CD4-positive, alpha-beta T cell (primary cell): ENCODE measurements around the gene IL33. TPM values are rescaled to one million over a fixed set of nuclear protein-coding genes. Genes with fewer than 3 reads are reported as not detected.

Experiments used
- ATAC-seq: fragments of 200-7000 bp; cut with Tn5 transposase; one replicate; pipeline ENCODE4 v1.10.0; 2022; ENCODE audit warnings: mild to moderate bottlenecking; ENCODE audit not compliant: poor library complexity
- CTCF ChIA-PET: fragments of 350-600 bp; sonication (Branson Sonifier 250); formaldehyde crosslinking; loops from one replicate; lab custom pipeline; 2021; ENCODE audit warnings: antibody characterized with exemption, inconsistent platforms; lab: Charles Lee
- POLR2A ChIA-PET: fragments of 350-600 bp; sonication (Branson Sonifier 250); formaldehyde crosslinking; loops from one replicate; lab custom pipeline; 2021; ENCODE audit warnings: antibody characterized with exemption, inconsistent platforms; lab: Charles Lee
- DNase-seq, 14 experiments: peaks; one replicate each; pipeline ENCODE4 v3.0.0-alpha.2; 2013 to 2020; ENCODE audit warnings: mixed read lengths in 2 of 14
- H3K27ac ChIP-seq, 2 donors: one replicate each; pipeline versions ENCODE4 v1.5.1 to v1.7.0; 2013; ENCODE audit warnings: low read length in 2 of 2, low read depth in 1 of 2, mild to moderate bottlenecking in 1 of 2
- H3K27me3 ChIP-seq, 2 experiments: 1 replicate in 1 of 2; 2 replicates in 1 of 2; pipeline versions ENCODE4 v1.6.1 to v1.7.0; 2013; ENCODE audit warnings: low read length in 2 of 2, control low read depth in 1 of 2, mild to moderate bottlenecking in 1 of 2, moderate library complexity in 1 of 2; ENCODE audit not compliant: insufficient read depth in 2 of 2, control insufficient read depth in 1 of 2
- H3K36me3 ChIP-seq: one replicate; pipeline ENCODE4 v1.6.1; 2013; ENCODE audit warnings: low read length, control low read depth; ENCODE audit not compliant: insufficient read depth
- H3K4me1 ChIP-seq: one replicate; pipeline ENCODE4 v1.6.1; 2013; ENCODE audit warnings: low read length, control low read depth; ENCODE audit not compliant: insufficient read depth
- H3K4me3 ChIP-seq: one replicate; pipeline ENCODE4 v1.5.1; 2013; ENCODE audit warnings: mild to moderate bottlenecking, low read length, moderate library complexity
- H3K9me3 ChIP-seq, 2 experiments: 1 replicate in 1 of 2; 2 replicates in 1 of 2; pipeline versions ENCODE4 v1.6.1 to v1.7.0; 2013; ENCODE audit warnings: low read length in 2 of 2, mild to moderate bottlenecking in 2 of 2, control low read depth in 1 of 2, moderate library complexity in 1 of 2; ENCODE audit not compliant: control insufficient read depth in 1 of 2, insufficient read depth in 1 of 2
- H3K27ac Mint-ChIP-seq: one replicate; pipeline ENCODE4 v1.8.0; 2020; ENCODE audit warnings: mixed read lengths
- H3K27me3 Mint-ChIP-seq: one replicate; pipeline ENCODE4 v1.8.0; 2021; ENCODE audit warnings: mixed read lengths
- H3K36me3 Mint-ChIP-seq: one replicate; pipeline ENCODE4 v1.8.0; 2021; ENCODE audit warnings: low read depth, mixed read lengths
- H3K4me1 Mint-ChIP-seq: one replicate; pipeline ENCODE4 v1.8.0; 2021; ENCODE audit warnings: low read depth, mixed read lengths
- H3K4me3 Mint-ChIP-seq: one replicate; pipeline ENCODE4 v1.8.0; 2020; ENCODE audit warnings: mild to moderate bottlenecking, mixed read lengths
- H3K9me3 Mint-ChIP-seq: one replicate; pipeline ENCODE4 v1.8.0; 2020; ENCODE audit warnings: mixed read lengths
- intact Hi-C, 2 experiments: fragments of 100-400 bp; cut with DNase I in 1 of 2; cut with micrococcal nuclease in 1 of 2; formaldehyde crosslinking; loops; one replicate each; pipeline versions ENCODE4 v1.15.1 to v1.9.0; 2023 to 2025; cut with DNase I, micrococcal nuclease
- total RNA-seq, 174 experiments: library from RNA in 2 of 174; stranded (reverse) in 2 of 174; gene quantifications; one replicate each; pipeline ENCODE4 v1.2.3 and lab custom pipeline; 2021 to 2026
- TF ChIP-seq, protein P1 (sequence below): fragments of 200-600 bp; IDR thresholded peaks from one replicate; pipeline ENCODE4 v1.8.0; 2022; ENCODE audit warnings: antibody characterized with exemption, mild to moderate bottlenecking

The IL33 gene
- total RNA-seq, 2 experiments from 2014 or later, result not detected

DNA sequence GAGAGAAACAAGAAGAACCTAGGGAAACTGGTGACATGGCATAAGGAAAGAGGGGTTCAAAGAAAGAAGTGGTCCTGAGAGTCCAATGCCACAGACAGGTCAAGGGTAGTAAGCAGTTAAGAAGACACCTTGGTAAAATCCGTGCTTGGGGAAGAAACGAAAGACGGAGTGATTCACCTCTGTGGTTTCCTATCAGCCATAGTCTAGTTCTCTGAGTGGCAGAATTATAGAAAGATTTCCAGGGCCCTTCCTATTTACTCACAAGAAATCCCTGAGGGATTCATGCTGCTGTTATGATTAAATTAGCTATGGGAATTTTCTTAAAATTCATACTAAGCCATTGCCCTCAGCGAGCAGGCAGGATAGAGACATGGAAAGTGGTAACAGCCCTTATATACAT lies 31.7 kb downstream of the IL33 start:
- CTCF ChIA-PET, result no interaction called here
- no peaks in the 10 kb centered on the region for H3K36me3 Mint-ChIP-seq
- no peaks in the 10 kb centered on the region for H3K9me3 Mint-ChIP-seq
- H3K9me3 ChIP-seq, result no peaks in the 10 kb centered on the region
- TF ChIP-seq, protein P1, sequence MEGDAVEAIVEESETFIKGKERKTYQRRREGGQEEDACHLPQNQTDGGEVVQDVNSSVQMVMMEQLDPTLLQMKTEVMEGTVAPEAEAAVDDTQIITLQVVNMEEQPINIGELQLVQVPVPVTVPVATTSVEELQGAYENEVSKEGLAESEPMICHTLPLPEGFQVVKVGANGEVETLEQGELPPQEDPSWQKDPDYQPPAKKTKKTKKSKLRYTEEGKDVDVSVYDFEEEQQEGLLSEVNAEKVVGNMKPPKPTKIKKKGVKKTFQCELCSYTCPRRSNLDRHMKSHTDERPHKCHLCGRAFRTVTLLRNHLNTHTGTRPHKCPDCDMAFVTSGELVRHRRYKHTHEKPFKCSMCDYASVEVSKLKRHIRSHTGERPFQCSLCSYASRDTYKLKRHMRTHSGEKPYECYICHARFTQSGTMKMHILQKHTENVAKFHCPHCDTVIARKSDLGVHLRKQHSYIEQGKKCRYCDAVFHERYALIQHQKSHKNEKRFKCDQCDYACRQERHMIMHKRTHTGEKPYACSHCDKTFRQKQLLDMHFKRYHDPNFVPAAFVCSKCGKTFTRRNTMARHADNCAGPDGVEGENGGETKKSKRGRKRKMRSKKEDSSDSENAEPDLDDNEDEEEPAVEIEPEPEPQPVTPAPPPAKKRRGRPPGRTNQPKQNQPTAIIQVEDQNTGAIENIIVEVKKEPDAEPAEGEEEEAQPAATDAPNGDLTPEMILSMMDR, result no peak
- H3K27ac ChIP-seq, result no peak overlapping the region
- ATAC-seq, result no peak
- H3K4me3 ChIP-seq, result no peak overlapping the region
- POLR2A ChIA-PET, result no interaction called here
- H3K4me3 Mint-ChIP-seq, result no peak overlapping the region
- no peak overlapping the region for H3K27ac Mint-ChIP-seq
- H3K27me3 ChIP-seq, result peaks cover 0 to under 1% of the 10 kb centered on the region in 2 experiments
- no peak for DNase-seq
- no peaks in the 10 kb centered on the region for H3K4me1 ChIP-seq
- H3K36me3 ChIP-seq, result no peaks in the 10 kb centered on the region
- H3K4me1 Mint-ChIP-seq, result no peaks in the 10 kb centered on the region
- no peaks in the 10 kb centered on the region for H3K27me3 Mint-ChIP-seq
- intact Hi-C loops, result no loop called here

DNA sequence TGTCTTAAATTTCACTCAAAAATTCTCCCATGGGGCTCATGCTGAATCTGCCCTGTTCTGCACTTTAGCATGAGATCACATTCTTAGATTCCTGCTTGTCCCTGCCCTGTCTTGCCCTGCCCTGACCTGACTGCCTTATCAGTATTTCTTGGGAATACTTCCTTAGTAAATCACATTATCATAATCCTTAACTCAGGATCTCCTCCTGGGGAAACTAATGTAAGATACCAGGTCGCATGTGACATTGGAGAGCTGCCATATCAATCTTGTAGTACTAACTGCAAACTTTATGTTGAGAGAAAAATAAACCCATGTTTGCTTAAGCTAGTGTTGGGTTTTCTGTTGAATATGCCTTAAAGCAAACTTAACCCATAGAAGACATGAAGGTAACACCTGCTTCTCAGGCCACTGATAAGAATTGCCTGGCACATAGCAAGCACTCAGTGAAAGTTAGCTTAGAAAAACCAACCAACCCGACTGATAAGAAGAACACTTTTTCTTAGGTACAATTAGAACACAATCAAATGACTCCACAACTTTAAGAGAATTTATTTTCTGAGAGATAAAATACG lies 53.3 kb downstream of the IL33 start:
- CTCF ChIA-PET, result no interaction called here
- H3K9me3 Mint-ChIP-seq, result peaks cover 6% of the 10 kb centered on the region
- H3K4me1 ChIP-seq, result no peaks in the 10 kb centered on the region
- no peaks in the 10 kb centered on the region for H3K36me3 ChIP-seq
- intact Hi-C loops, result no loop called here
- POLR2A ChIA-PET, result interaction anchor here (0.5 kb wide), 1 partner anchor 537 kb away, joined by 3 read pairs; no protein-coding TSS in a partner anchor
- no peak overlapping the region for H3K27ac Mint-ChIP-seq
- H3K9me3 ChIP-seq, result peaks cover 4 to 8% of the 10 kb centered on the region in 2 experiments
- DNase-seq (no peak), ATAC-seq (no peak)
- H3K4me3 ChIP-seq, result no peak overlapping the region
- no peak overlapping the region for H3K27ac ChIP-seq
- H3K4me3 Mint-ChIP-seq, result no peak overlapping the region
- H3K27me3 Mint-ChIP-seq, result peaks cover 22% of the 10 kb centered on the region
- H3K36me3 Mint-ChIP-seq, result no peaks in the 10 kb centered on the region
- H3K4me1 Mint-ChIP-seq, result no peaks in the 10 kb centered on the region
- H3K27me3 ChIP-seq, result peaks cover 4 to 6% of the 10 kb centered on the region in 2 experiments
- TF ChIP-seq, protein P1, result no peak

DNA sequence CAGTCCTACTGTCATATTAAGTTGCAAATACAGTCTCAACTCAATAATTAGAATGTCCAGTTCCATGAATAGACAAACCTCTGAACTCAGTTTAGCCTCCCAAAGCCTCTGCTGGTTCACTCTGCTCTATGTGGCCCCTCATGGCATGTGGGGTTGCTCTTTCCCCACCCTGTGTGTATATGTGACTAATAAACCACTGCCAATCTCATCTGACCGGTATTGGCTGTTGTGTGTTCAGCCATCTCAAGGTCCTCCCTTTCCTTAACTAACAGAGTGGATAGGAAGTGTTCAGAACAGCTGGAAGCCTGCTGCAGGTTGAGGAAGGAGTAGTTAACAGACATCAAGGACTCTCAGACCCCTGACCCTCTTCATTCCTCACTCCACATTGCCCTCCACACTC lies 55.3 kb downstream of the IL33 start:
- Mint-ChIP-seq H3K9me3 (no peaks in the 10 kb centered on the region), H3K4me3 (no peak overlapping the region), H3K27me3 (peaks cover 12% of the 10 kb centered on the region), H3K36me3 (no peaks in the 10 kb centered on the region), H3K4me1 (no peaks in the 10 kb centered on the region), H3K27ac (no peak overlapping the region)
- no peaks in the 10 kb centered on the region for H3K4me1 ChIP-seq
- intact Hi-C loops, result no loop called here
- H3K36me3 ChIP-seq, result no peaks in the 10 kb centered on the region
- POLR2A ChIA-PET, result no interaction called here
- DNase-seq (no peak), ATAC-seq (no peak)
- peaks cover 0 to 4% of the 10 kb centered on the region in 2 experiments for H3K27me3 ChIP-seq
- no peaks in the 10 kb centered on the region for H3K9me3 ChIP-seq
- H3K27ac ChIP-seq, result no peak overlapping the region
- CTCF ChIA-PET, result no interaction called here
- TF ChIP-seq, protein P1, result no peak
- no peak overlapping the region for H3K4me3 ChIP-seq
